NCI-H128 (cell line): ENCODE measurements around the gene EIF4B.

Source experiments
- DNase-seq: peaks from one replicate; lab custom pipeline; 2025; ENCODE audit not compliant: unreplicated experiment; lab: John Stamatoyannopoulos, UW

Gene EIF4B

DNA sequence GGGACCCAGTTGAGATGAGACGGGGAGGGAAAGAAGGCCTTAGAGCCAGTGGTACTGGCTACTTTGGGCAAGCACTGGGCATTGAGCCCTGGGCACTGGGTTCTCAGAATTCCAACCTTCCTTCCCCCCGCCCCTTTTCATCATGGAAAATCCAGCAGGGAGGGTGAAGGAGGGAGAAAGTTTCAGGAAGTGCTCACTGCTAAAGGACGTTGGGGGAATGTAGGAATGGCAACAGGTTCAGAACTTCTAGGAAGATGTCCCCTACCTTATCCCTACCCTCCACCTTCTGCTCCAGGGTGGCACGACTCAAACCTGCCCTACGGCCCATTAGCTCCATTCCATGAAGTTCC lies 39.4 kb downstream of the EIF4B start:
- no peak for DNase-seq

GRCh38 chr12:53046655-53047220 lies 40.5 kb downstream of the EIF4B start:
- DNase-seq: no peak

DNA sequence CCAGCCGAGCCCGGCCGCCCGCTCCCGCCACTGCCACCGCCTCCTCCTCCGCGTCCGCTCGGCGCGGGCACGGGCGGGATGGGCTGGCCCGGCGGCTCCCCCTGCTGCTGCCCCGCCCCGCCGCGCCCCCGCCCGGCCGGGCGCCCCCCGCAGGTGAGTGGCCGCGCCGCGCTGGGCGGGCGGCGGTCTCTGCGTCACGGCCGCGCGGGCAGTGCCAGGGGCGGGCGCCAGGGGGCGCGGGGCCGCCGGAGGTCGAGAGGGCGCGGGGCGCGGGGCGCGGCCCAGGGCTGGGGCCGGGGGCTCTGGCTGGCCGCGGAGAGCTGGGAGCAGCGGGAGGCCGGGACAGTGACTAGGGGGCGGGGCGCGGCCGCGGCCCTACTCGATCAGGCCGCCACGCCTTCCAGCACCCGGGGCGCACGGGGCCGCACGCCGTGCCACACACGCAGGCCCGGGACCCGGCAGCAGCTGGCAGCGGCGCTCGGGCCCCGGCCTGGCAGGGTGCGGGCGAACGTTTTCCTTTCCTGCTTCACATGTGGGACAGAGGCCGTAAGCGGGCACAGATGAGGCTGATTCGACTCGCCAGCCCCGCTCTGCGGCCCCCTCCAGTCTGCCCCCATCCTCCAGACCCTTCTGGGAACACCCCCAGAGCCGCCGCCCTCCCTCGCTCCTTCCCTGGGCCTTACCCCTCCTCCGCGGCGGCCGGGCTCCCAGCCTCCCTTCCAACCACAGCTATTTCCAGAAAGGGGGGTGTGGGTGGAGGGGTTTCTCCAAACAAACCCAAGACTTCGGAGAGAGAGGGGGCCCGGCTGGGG lies 41.2 kb downstream of the EIF4B start:
- DNase-seq: no peak

- DNase-seq: no peak
Measured at GRCh38 chr12:53048033-53048779, 42.0 kb downstream of the EIF4B start.

- DNase-seq: no peak
Measured at GRCh38 chr12:53048780-53049401, 42.6 kb downstream of the EIF4B start.

- DNase-seq: no peak
Measured at GRCh38 chr12:53049571-53050318, 43.5 kb downstream of the EIF4B start, which contains the start of gene TNS2. TNS2 (plus strand) TSS chr12:53050065; CDS start chr12:53050186, 121 bp downstream.

GRCh38 chr12:53050426-53051057 lies 44.3 kb downstream of the EIF4B start:
- no peak for DNase-seq

DNA sequence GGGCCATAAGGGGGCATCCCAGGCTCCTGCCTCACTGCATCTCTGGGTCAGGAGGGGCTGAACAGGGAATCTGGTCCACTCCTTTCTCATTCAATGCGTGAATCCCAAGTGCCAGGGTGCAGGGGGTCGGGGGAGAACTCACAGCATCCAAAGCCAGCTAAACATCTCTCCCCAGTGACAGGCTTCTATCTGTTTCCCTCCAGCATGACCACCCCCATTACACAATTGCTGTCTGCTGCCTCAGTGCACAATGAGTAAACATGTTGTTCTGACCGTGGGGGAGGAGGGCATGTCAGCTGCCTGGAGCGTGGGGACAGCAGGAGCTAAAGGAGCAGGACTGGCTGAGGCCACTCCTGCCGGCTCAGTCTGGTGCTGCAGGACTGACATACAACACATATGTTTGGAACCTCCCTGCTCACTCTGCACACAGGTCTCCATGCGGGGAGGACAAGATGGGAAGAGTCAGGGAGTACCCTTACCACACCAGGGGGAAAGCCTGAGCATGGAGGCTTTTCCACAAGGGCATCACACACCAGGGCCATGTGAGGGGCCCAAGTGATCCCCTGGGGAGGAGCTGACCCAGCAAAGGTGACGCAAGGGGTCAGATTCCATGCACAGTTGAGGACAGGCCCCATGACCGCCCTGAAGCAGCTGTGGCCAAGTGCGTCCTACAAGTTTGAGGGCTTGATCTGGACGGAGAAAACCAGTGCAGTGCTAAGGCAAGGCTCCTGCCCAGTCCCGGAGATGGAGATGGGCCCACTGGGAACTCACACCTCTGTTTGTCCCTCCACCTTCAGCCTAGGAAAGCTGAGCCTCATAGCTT lies 45.0 kb downstream of the EIF4B start:
- DNase-seq: no peak

DNA sequence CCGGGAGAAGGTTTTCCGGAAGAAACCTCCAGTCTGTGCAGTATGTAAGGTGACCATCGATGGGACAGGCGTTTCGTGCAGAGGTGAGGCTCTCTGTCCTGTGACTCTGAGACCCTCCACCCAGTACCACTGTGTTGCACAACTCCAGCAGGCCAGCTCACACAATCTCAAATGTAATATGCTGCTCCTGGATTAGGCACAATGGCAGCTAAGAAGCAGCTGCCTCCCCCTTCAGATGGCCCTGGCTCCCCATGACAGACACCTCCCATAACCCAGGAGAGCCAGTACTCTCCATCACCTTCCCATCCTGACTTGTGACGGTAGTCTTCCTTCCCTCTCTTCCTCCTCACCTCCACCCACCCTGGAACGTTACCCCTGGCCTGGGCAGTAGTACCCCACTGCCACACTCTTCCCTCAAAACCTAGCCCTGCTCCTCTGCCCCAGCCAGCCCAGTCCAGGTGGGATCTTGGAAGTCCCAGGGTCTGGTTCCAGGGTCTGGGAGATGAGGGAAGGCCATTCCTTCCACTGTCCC lies 45.7 kb downstream of the EIF4B start:
- DNase-seq: no peak

DNA sequence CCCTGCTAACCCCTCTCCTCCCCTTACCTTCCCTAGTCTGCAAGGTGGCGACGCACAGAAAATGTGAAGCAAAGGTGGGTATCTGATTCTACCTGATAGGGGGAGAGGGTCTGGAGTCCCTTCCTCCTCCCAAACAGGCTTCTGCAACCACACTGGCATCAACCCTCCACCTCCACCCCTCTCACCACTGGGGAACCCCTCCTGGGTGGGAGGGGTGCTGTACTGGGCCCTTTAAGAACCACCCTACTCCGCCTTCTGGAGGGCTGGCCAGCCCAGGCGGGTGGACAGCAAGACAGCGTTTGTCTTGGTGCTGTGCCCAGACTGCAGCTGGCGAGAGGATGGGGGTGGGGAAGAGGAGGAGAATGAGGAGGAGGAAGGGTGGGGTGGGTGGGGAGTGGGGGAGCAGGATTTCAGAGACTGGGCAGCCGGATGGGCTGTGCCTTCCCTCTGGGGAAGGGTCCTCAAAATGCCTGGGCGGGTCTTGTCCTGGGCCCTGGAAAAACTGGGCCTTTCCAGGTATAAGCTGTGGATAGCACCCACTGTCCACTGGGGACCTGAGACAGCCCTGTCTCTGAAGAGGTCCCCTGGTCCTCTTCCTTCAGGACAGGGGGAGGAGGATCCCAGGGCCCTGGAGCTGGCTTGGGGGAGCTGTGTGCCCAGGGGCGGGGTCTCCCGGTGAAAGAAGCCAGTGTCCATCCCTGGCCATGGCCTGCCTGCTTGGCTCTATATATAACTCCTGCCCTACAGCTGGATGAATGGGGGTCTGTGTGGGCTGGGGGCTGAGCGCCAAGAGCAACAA lies 46.4 kb downstream of the EIF4B start:
- no peak for DNase-seq

DNA sequence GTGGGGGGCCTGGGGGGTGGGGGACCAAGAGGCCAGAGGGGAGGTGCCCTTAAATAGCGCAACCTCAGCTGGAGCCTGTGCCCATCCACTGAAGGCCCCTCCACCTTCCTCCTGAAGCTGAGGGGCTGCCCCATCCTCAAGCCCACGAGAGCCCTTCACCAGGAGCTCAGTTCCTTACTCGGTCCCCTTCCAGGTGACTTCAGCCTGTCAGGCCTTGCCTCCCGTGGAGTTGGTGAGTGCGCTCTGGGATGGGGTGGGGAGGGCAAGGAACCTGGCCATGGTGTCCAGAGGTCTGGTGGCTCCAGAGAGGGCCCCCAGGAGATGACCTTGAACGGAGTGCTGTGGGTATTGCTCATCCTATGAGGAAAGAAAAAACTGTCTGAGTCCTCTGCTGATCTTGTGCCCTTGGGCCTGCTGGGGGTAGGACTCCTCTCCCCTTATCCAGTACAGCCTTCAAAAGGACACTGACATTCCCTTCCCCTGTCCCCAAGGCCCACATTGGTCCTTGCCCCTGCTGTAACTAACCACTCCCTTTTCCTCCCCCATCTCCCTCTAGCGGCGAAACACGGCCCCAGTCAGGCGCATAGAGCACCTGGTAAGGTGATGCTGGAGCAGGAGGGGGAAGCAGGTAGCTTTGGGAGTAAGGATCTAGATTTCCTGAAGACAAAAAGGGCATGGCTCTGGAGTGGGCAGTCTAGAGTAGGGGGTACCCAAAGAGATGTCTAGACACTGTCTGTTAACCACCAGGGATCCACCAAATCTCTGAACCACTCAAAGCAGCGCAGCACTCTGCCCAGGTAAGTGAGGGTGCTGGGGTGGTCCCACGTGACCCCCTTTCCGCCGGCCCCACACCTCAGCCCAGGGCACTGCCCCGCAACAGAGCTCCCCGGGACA lies 47.2 kb downstream of the EIF4B start:
- peak; percentile 58 for DNase-seq

- peak; percentile 92 for DNase-seq
Measured at GRCh38 chr12:53054112-53054878, 48.0 kb downstream of the EIF4B start.

GRCh38 chr12:53055471-53056266 lies 49.4 kb downstream of the EIF4B start:
- no peak for DNase-seq

- DNase-seq: no peak
Measured at GRCh38 chr12:53056296-53056695, 50.0 kb downstream of the EIF4B start.

DNA sequence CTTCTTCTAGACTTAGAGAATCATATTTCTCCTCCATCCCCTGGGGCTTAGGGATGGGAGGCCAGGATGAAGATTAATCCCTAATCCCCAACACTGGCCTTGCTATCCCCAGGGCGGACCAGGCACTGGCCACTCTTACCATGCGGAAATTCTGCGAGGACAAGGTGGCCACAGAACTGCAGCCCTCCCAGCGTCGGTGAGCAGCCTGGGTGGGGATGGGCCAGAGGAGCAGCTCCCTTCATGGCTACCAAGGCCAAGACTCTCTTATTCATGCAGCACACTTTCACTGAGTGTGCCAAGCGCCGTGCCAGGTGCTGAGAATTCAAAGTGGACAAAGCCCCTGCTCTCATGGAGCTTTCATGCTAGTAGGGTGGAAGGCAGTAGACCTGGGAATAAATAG lies 50.6 kb downstream of the EIF4B start:
- no peak for DNase-seq
